Mammary epithelial cell (primary cell): ENCODE measurements around the gene TRAP1.

ENCODE experiments used
- CTCF ChIP-seq, 2 donors: IDR thresholded peaks in 1 of 2; conservative IDR thresholded peaks in 1 of 2; 2 replicates each; pipeline ENCODE4 v1.5.1; 2011 to 2012; ENCODE audit warnings: inconsistent platforms in 2 of 2, low read length in 2 of 2, mild to moderate bottlenecking in 2 of 2, control low read depth in 1 of 2, low read depth in 1 of 2; ENCODE audit not compliant: insufficient read depth in 1 of 2; ENCODE audit errors: extremely low read depth in 1 of 2
- EZH2 ChIP-seq: IDR thresholded peaks from 2 replicates; pipeline ENCODE4 v1.6.1; 2012; ENCODE audit warnings: low read length, inconsistent platforms, borderline replicate concordance

DNA sequence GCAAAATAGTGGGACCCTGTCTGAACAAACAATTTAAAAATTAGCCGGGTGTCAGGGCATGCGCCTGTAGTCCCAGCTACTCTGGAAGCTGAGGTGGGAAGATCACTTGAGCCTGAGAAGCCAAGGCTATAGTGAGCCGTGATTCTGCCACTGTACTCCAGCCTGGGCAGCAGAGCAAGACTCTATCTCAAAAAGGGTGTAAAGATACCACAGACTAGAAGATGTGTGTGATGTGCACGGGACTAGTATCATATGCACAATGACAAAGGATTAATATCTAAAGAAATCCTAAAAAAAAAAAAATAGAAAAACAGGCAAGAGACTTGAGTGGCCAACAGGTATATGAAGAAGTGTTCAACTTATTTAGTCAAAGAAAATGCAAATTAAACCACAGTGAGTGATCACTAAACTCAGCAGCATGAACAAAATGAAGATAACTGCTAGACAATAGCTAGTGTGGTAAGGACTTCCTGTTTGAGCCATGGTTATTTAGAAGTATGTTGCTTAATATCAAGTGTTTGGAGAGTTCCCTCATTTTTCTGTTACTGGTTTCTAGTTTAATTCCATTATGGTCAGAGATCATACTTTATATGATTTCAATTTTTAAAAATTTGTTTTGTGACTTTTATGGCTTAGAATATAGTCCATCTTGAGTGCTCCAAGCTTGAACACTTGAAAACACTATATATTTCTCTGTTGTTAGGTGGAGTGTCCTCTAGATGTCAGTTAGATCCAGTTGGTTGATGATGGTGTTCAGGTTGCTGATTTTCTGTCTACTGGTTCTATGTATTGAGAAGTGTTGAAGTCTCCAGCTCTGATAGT lies 91.2 kb downstream of the TRAP1 start:
- no peak for TF ChIP-seq EZH2
- no peak for TF ChIP-seq CTCF (conservative IDR thresholded peaks at IDR 0.05 in 1 of 2, IDR thresholded peaks at IDR 0.05 in 1 of 2; ENCODE audit: extremely low read depth in 1 of 2, insufficient read depth in 1 of 2, low read depth in 1 of 2, low read length in 2 of 2)
